Hematopoietic multipotent progenitor cell (in vitro differentiated cells): ENCODE results near the gene CTNNA1. TPM values are rescaled to one million over a fixed set of nuclear protein-coding genes. Genes with fewer than 3 reads are reported as not detected.
A peak's percentile ranks its signal among the peaks of the same experiment; 100 is the strongest.
"Not testable (repeated sequence)": the region's sequence is repeated elsewhere in the genome, so short reads cannot be mapped to it uniquely, and the experiment has no call there.

Source experiments
- DNase-seq, 3 donors: peaks; one replicate each; pipeline ENCODE4 v3.0.0-alpha.2; 2011 to 2015; ENCODE audit warnings: low read depth in 2 of 3, low spot score in 2 of 3
- total RNA-seq: library from RNA; depleted of rRNA; stranded (reverse); fragments of >200 nt; gene quantifications from one replicate; pipeline ENCODE4 v1.2.3, GENCODE V29; 2012

CTNNA1 gene
- total RNA-seq, 1 donor: 141 TPM

DNA sequence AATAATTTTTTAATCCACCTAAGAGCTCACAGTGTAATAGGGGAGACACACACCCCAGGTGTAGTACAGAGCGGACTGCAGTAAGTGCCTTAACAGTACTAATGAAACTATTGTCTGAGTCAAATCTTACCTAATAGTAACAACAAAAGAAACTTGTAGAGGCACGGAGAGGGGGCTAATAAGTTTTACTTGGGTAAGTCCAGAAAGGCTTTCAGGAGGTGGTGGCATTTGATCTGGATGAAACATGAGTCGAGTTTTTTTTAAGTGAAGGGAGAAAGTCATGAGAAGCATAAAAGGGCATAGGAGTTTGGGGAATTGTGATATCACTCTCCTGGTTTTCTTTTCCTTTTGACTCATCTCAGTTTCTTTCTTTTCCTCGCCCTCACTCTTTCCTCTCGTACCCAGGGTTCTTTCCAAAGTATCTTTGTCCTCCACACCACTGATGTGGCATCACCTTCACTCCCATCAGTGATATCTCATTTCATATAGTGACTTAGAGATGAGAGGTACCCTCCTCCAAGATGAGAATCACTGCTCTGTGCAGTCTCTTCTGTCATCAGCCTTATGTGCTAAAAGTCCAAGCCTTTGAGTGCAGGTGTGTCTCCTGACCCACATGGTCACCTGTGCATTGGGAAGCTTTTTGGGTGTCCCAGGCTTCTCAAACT, 2.0 kb downstream of the CTNNA1 start:
- no peak for DNase-seq

DNA sequence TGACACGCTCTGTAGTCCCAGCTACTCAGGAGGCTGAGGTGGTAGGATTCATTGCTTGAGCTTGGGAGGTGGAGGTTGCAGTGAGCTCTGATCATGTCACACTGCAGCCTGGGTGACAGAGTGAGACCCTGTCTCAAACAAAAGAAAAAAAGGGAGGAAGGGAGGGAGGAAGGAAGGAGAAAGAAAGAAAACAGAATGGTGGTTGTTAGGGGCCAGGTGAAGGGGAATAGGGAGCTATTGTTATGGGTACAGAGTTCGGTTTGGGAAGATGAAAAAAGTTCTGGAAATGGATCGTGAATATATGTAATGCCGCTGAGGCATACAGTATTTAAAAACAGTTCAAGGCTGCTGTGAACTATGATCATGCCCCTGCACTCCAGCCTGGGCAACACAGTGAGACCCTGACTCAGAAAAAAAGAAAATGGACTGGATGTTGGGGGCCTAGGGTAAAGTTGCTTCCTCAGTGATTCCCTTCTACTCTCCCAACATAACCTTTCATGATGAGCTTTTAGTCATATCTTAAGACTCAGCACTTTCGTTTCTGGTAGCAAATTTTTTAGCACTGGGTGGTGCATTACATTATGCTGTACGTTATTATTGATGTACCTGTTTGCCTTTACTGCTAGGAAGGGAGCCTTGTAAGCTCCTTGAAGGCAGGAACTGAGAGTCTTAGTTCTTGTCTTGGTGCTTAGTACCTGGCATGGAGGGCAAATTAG, 4.0 kb downstream of the CTNNA1 start:
- no peak for DNase-seq

DNA sequence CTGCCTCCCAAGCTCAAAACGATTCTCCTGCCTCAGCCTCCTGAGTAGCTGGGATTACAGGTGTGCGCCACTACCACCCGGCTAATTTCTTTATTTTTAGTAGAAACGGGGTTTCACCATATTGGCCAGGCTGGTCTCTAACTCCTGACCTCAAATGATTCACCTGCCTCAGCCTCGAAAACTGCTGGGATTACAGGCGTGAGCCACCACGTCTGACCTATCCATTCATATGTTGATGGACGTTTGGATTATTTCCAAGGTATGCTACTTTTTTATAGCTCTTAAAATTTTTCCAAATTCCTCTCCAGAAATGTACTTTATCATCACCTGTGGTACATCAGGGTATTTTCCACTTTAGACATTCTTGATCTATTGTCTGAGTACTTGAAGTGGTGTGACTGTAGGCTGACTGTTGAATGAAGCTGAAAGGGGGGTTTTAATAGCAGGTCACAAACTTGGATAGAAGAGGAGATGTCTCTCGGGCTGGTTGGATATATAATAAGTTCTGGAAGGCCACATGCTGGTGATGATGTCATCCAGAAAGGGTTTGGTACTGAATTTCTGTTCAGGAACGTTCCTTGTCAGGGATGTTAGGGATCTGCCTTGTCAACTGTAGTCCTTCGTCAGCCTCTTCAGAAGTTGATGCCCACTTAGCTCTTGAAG, 7.4 kb downstream of the CTNNA1 start:
- no peak for DNase-seq

DNA sequence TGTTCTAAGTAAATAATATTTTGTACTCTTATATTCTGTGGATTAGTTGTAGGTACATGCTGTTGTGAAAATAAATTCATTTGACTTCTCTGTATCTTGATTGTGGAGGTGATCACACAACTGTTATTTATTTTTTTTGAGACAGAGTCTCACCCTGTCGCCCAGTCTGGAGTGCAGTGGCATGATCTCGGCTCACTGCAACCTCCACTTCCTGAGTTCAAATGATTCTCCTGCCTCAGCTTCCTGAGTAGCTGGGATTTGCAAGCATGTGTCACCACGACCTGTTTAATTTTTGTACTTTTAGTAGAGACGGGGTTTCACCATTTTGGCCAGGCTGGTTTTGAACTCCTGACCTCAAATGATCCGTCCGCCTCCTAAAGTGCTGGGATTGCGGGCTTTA, 7.9 kb downstream of the CTNNA1 start:
- not testable (repeated sequence) for DNase-seq

DNA sequence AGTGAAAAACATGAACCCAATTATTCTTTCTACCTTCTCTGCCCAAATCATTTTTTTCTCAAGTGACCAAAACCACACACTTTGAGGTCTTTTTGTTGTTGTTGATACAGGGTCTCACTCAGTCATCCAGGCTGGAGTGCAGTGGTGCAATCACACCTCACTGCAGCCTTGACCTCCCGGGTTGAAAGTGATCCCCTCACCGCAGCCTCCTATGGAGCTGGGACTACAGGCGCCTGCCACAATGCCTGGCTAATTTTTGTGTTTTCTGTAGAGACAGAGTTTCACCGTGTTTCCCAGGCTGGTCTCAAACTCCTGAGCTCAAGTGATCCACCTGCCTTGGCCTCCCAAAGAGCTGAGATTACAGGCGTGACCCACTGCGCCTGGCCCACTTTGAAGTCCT, 8.4 kb downstream of the CTNNA1 start:
- DNase-seq: not testable (repeated sequence)

DNA sequence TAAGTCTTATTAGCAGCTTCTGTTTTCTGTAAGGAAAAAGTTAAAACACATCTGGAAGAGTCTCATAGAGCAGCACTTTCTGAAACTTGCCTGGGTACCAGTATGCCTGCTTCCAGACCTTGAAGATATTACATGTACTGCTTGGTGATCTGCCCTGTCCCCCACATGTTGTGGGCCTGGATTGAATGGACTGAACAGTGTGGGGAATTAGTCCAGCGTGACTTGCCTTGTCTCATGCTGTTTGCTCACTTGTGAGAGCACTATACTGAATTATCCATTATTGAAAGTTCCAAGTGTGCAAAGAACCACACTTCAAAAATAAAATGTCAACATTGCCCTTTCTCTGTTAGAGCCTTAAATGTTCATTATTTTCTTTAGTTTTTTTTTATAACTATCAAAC, 8.9 kb downstream of the CTNNA1 start:
- no peak for DNase-seq

DNA sequence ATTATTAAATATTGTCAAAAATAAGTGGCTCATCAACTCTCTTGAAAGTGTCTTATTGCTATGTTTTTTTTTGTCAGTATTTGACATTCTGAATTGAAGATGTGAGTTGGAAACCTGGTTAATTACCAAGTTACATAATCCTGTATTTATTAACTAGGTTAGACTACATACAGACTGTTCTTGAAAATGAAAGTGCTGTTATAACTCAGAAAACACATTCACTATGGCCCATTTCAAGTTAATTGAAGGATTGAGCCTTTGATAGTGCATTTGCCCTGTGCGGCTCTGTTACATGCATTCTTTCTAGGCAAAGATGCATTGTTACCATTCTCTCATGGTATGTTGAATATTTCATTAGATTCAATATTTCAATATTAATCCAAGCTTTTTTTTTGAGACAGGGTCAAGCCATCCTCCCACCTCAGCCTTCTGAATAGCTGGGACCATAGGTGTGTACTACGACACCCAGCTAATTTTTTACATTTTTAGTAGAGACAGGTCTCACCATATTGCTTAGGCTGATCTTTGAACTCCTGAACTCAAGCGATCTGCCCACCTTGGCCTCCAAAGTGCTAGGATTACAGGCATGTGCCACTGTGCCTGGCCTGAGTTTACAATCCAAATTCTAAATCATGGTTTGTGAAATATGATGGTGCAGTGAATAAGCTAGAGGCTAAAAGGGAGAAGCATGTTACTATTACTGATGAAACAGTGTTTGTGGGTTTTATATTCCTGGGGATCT, 10.0 kb downstream of the CTNNA1 start:
- no peak for DNase-seq

DNA sequence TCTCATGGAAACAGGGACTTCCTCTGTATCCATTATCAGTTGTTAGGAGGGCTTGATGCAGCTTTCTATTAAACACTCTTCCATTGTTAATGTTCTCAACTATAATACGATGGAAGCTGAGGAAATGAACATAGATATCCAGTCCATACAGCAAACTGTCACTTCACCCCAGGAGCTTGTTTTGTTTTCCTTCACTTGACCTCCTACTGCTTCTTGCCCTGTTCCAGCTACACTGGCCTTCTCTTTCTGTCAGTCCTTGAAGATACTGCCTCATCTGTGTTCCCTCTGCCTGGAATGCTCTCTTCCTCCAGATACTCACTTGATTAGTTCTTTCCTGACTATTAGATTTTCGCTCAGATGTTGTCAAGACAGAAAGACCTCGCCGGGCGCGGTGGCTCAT, 17.1 kb downstream of the CTNNA1 start:
- DNase-seq: no peak

DNA sequence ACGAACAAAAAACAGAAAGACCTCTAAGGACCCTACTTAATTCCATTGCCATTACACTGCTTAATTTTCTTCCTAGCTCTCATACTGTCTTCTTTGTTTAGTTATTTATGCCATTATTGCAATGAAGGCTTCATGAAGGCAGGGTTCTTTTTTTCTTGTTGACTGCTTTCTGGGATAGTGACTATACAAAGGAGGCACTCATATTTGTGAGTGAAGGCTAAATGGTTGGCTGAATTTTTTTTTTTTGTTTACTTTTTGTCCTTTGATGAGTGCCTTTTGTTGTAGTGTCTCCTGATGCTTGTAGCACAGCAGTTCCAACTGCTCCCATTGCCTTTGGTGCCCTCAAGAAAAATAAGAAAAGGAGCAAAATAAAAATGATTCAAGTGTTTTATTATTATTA, 17.8 kb downstream of the CTNNA1 start:
- no peak for DNase-seq

GRCh38 chr5:138772986-138773594, 19.9 kb downstream of the CTNNA1 start:
- no peak for DNase-seq

GRCh38 chr5:138773624-138774023, 20.4 kb downstream of the CTNNA1 start:
- DNase-seq: not testable (repeated sequence)

- DNase-seq: no peak
Measured at GRCh38 chr5:138775034-138775433, 21.8 kb downstream of the CTNNA1 start.

DNA sequence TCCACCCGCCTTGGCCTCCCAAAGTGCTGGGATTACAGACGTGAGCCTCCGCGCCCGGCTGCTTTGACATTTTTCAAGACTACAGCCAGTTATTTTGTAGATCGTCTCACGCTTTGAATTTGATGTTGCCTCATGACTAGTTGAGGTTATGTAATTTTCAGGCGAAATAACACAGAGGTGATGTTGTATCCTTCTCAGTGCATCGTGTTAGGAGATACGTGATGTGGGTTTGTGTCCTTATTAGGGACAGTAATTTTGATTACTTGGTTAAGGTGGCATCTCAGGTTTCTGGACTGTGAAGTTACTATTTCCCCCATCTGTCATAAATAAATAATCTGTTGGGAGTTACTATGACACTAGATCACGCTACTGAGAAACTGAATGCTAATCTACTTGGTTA, 25.0 kb downstream of the CTNNA1 start:
- DNase-seq: no peak

DNA sequence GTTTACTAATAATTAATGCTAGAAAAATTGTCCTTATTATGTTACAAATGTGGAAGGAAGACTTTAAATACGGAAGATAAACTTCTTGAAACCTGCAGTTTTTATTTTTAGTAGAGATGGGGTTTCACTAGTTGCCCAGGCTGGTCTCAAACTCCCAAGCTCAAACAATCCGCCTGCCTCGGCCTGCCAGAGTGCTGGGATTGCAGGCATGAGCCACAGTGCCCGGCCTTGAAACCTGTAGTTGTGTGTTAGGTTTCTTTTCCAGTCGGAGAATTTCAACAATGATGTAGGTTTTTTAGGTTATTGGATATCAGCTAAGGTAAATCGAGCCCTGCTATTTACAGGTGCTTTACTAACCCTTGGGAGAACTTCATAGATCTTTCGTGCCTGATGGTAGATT, 30.8 kb downstream of the CTNNA1 start:
- no peak for DNase-seq

DNA sequence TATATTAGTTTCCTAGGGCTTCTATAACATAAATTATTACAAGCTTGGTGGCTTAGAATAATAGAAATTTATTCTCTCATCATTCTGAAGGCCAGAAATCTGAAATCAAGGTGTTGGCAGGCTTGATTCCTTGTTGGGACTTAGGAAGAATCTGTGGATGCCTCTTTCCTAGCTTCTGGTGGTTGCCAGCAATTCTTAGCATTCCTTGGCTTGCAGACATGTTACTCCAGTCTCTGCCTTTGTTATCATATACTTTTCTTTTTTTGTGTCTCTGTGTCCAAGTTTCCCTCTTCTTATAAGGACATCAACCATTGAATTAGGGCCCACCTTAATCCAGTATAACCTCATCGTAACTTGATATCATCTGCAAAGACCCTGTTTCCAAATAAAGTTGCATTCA, 31.4 kb downstream of the CTNNA1 start:
- DNase-seq: no peak

DNA sequence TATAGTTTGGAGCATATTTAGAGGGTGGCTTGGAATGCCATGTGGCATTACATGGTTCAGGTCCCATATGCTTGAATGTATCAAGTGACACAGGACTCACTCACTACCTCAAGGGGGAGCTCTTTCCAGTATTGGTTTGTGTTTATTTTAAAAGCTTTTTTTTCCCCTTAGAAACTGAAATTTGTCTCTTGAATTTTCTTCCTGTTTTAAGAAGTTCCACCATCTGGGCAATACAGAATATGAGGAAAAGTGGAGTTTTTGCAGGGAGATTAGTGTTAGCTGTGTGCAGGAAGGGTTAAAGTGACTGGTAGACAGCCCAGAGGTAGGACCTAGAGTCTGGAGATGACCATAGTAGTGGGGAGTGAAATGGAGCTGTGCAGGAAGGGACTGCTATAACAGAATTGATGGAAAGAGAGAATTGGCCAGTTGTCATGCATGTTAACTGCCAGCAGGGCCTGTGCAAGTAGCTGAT, 36.6 kb downstream of the CTNNA1 start:
- peak in 2 of 3 donors; percentile 53 to 74 for DNase-seq

- no peak for DNase-seq
Measured at GRCh38 chr5:138790684-138791083, 37.5 kb downstream of the CTNNA1 start.

- DNase-seq: no peak
Measured at GRCh38 chr5:138792195-138792790, 39.1 kb downstream of the CTNNA1 start.

GRCh38 chr5:138793575-138793974, 40.4 kb downstream of the CTNNA1 start:
- DNase-seq: peak in 1 of 3 donors; percentile 13

DNA sequence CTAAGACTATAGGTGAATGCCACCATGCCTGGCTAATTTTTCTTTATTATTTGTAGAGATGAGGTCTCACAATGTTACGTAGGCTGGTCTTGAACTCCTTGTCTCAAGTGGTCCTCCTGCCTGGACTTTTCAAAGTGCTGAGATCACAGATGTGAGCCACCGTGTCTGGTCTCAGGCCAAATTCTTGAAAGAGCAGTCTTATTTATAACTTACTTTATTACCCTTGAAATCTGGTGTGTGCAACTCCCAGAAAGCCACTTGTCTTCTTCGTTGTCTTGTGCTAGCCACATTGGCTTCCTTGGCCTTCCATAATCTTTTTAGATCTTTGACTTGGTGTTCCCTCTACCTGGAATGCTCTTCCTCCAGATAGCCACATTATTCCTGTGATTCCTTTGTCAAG, 50.1 kb downstream of the CTNNA1 start:
- DNase-seq: no peak
